Lung (tissue), 12 donors: Measurements from ENCODE around the gene L3MBTL3. TPM values are rescaled to one million over a fixed set of nuclear protein-coding genes. Genes with fewer than 3 reads are reported as not detected.

Experiments
- ATAC-seq: fragments of 200-7000 bp; cut with Tn5 transposase; one replicate; pipeline ENCODE4 v1.9.1; 2020; ENCODE audit warnings: moderate number of reproducible peaks; ENCODE audit not compliant: insufficient read depth, low FRiP score
- DNase-seq, 3 donors: peaks; one replicate each; pipeline ENCODE4 v3.0.0-alpha.2; 2013 to 2017
- H3K27ac ChIP-seq, 2 donors: one replicate each; pipeline ENCODE4 v1.5.1; 2013; ENCODE audit warnings: mild to moderate bottlenecking in 2 of 2, moderate library complexity in 2 of 2, control low read depth in 1 of 2, inconsistent platforms in 1 of 2, low read depth in 1 of 2, low read length in 1 of 2
- H3K27me3 ChIP-seq, 3 donors: one replicate each; pipeline ENCODE4 v1.5.1; 2013; ENCODE audit warnings: low read length in 2 of 3; ENCODE audit not compliant: control insufficient read depth in 3 of 3, insufficient read depth in 3 of 3
- H3K36me3 ChIP-seq, 4 donors: one replicate each; pipeline ENCODE4 v1.5.1; 2013; ENCODE audit warnings: low read length in 4 of 4, mild to moderate bottlenecking in 1 of 4, moderate library complexity in 1 of 4; ENCODE audit not compliant: control insufficient read depth in 4 of 4, insufficient read depth in 4 of 4
- H3K4me1 ChIP-seq, 5 donors: one replicate each; pipeline ENCODE4 v1.5.1; 2013; ENCODE audit warnings: low read length in 5 of 5, mild to moderate bottlenecking in 2 of 5, moderate library complexity in 1 of 5; ENCODE audit not compliant: control insufficient read depth in 5 of 5, insufficient read depth in 5 of 5
- H3K4me3 ChIP-seq: one replicate; pipeline ENCODE4 v1.5.1; 2013; ENCODE audit warnings: mild to moderate bottlenecking, control low read depth, moderate library complexity
- H3K9ac ChIP-seq, 2 donors: one replicate each; pipeline ENCODE4 v1.5.1; 2013; ENCODE audit warnings: low read length in 2 of 2, control low read depth in 1 of 2; ENCODE audit not compliant: insufficient read depth in 1 of 2
- H3K9me3 ChIP-seq, 4 donors: one replicate each; pipeline ENCODE4 v1.5.1; 2013; ENCODE audit warnings: low read length in 3 of 4, mild to moderate bottlenecking in 1 of 4, moderate library complexity in 1 of 4; ENCODE audit not compliant: control insufficient read depth in 4 of 4, insufficient read depth in 3 of 4
- WGBS, 2 donors: extraction: QIAGEN DNeasy Blood & Tissue Kit; methylation state at CpG; one replicate each; pipeline ENCODE4 v1.1.7; 2013; 5-methylcytosine and 5-hydroxymethylcytosine counted together
- polyA plus RNA-seq, 2 donors: library from polyadenylated mRNA; stranded (reverse); fragments of 200-250 nt; gene quantifications; one replicate each; pipeline ENCODE4 v1.2.1, GENCODE V29; 2013
- total RNA-seq, 2 donors: library from RNA; depleted of rRNA in 1 of 2; stranded (reverse); fragments of >200 nt in 1 of 2; gene quantifications; one replicate each; pipeline ENCODE4 v1.2.1, GENCODE V29; 2014 to 2021
- TF ChIP-seq, protein P1 (sequence below): IDR thresholded peaks from 2 replicates; pipeline ENCODE4 v1.5.1; 2012; ENCODE audit warnings: mild to moderate bottlenecking; ENCODE audit errors: control extremely low read depth, extremely low read depth
- donor health status: control.
- donor health status: control.
- donor health status: Bipolar disorder and iron deficiency.
- donor health status: healthy.
- donor health status: DM: yes; HTN: yes; CAD: no.

Gene L3MBTL3
- total and polyA plus RNA-seq, 4 donors = 2.0 to 15.9 (median 3.7) TPM

DNA sequence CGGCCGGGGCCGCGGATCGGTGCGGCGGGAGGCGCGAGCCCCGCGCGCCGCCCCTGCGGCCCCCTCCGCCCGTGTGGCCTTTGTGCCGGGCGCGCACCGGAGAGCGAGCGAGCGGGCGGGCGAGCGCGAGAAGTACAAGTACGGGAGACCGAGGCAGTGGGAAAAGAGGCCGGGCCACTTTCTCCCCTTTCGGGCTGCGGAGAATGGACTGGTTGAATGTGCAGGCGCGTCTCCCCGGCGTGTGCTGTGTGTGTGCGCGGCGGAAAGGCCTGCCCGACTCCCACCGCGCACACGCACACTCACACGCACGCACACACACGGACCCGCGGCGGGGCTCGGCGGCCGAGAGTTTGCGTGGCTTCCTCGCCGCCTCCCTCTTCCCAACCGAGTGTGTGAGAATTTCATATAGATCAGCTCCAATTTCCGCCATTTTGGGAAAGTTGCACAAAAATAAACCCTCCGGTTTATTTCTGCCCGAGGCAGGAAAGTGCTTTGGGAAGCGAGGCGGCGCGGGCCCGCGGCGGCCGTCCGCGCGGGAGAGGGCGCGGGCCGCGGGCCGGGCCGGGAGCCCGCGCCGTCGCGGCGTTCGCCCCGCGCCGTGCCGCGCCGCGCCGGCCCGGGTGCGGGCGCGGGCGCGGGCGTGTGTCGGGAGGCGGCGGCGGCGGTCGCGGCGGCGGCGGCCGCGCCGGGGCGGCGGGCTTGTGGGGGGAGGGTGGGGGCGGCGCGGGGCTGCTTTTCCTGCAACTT lies 1.1 kb downstream of the L3MBTL3 start:
- Histone ChIP-seq H3K36me3 (no peaks in the 10 kb centered on the region), H3K27ac (peak overlapping the region in 1 of 2 donors; percentile 84), H3K9me3 (no peaks in the 10 kb centered on the region), H3K4me3 (peak overlapping the region; percentile 86), H3K4me1 (peaks cover 0 to 4% (median 2%) of the 10 kb centered on the region in 5 donors), H3K9ac (peak overlapping the region in 1 of 2 donors; percentile 31), H3K27me3 (no peaks in the 10 kb centered on the region)
- DNase-seq = peak; percentile 54 to 58 (median 56)
- 0 to 1% methylated on average over 45 to 116 of the region's 116 CpGs for WGBS, 2 donors
- TF ChIP-seq, protein P1, sequence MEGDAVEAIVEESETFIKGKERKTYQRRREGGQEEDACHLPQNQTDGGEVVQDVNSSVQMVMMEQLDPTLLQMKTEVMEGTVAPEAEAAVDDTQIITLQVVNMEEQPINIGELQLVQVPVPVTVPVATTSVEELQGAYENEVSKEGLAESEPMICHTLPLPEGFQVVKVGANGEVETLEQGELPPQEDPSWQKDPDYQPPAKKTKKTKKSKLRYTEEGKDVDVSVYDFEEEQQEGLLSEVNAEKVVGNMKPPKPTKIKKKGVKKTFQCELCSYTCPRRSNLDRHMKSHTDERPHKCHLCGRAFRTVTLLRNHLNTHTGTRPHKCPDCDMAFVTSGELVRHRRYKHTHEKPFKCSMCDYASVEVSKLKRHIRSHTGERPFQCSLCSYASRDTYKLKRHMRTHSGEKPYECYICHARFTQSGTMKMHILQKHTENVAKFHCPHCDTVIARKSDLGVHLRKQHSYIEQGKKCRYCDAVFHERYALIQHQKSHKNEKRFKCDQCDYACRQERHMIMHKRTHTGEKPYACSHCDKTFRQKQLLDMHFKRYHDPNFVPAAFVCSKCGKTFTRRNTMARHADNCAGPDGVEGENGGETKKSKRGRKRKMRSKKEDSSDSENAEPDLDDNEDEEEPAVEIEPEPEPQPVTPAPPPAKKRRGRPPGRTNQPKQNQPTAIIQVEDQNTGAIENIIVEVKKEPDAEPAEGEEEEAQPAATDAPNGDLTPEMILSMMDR = no peak
- no peak for ATAC-seq

- Histone ChIP-seq H3K9ac (no peak overlapping the region), H3K4me1 (peaks cover 0 to 4% (median 2%) of the 10 kb centered on the region in 5 donors), H3K27ac (peak overlapping the region; percentile 17 to 84), H3K4me3 (peak overlapping the region; percentile 58), H3K36me3 (no peaks in the 10 kb centered on the region), H3K9me3 (no peaks in the 10 kb centered on the region), H3K27me3 (no peaks in the 10 kb centered on the region)
- TF ChIP-seq, protein P1 = no peak
- ATAC-seq (peak; percentile 2), DNase-seq (peak in 2 of 3 donors; percentile 41 to 43)
- 1% methylated on average over 60 to 84 of the region's 84 CpGs for WGBS, 2 donors
Measured at GRCh38 chr6:130020073-130020906, 1.9 kb downstream of the L3MBTL3 start.

DNA sequence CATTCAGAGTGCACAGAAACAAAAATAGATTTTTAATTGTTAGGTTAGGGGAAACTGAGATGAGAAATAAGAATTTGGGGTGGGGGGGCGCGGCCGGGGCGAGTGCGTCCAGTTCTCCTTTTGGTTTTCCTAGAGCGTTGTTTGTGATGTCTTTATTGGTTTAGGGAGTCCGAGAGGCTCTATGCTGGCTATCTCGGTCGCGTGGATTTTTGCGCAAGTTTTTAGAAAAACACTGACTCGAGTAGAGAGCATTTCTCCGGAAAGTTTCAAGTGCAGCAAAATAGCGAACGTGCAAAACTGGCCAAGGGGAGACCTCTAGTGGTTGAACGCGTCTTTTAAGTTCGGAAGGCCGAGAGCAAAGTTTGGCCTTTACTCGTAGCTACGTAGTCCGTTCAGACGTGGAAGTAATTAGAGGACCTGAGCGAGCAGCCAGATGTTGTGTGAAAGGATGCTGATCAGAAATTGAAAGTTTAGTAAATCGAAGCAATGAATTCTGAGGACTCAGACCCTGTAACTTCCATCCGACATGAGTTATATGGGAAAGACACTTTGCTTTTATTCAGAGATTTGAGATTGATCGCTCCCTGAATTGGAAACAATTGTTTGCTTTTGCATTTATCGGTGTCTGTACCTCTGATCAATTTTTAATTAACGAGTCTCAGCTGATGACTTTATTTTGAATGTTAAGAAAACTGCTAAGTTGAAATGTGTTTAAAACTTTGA lies 2.7 kb downstream of the L3MBTL3 start:
- no peaks in the 10 kb centered on the region for H3K9me3 ChIP-seq
- 9 to 10% methylated on average over 29 of the region's 29 CpGs for WGBS, 2 donors
- H3K27ac ChIP-seq = no peak overlapping the region
- peak; percentile 88 to 96 (median 95) for DNase-seq
- H3K4me3 ChIP-seq = peak overlapping the region; percentile 22
- TF ChIP-seq, protein P1 = peak; percentile 65
- ATAC-seq = peak; percentile 87
- no peaks in the 10 kb centered on the region for H3K27me3 ChIP-seq
- H3K4me1 ChIP-seq = peaks cover 0 to 4% (median 2%) of the 10 kb centered on the region in 5 donors
- peak overlapping the region in 1 of 2 donors; percentile 70 for H3K9ac ChIP-seq
- H3K36me3 ChIP-seq = no peaks in the 10 kb centered on the region
